C4-2B (cell line): ENCODE data around the gene PRMT2.

ENCODE experiments used
- H3K27ac ChIP-seq: fragments of 450-650 bp; 2 replicates; pipeline ENCODE4 v1.5.1; 2017
- ZFX ChIP-seq: fragments of 450-650 bp; IDR thresholded peaks from 2 replicates; pipeline ENCODE4 v1.6.1; 2017
- TF ChIP-seq, protein P1 (sequence below): fragments of 450-650 bp; conservative IDR thresholded peaks from 2 replicates; pipeline ENCODE4 v1.5.1; 2017; ENCODE audit warnings: mild to moderate bottlenecking

The PRMT2 gene

DNA sequence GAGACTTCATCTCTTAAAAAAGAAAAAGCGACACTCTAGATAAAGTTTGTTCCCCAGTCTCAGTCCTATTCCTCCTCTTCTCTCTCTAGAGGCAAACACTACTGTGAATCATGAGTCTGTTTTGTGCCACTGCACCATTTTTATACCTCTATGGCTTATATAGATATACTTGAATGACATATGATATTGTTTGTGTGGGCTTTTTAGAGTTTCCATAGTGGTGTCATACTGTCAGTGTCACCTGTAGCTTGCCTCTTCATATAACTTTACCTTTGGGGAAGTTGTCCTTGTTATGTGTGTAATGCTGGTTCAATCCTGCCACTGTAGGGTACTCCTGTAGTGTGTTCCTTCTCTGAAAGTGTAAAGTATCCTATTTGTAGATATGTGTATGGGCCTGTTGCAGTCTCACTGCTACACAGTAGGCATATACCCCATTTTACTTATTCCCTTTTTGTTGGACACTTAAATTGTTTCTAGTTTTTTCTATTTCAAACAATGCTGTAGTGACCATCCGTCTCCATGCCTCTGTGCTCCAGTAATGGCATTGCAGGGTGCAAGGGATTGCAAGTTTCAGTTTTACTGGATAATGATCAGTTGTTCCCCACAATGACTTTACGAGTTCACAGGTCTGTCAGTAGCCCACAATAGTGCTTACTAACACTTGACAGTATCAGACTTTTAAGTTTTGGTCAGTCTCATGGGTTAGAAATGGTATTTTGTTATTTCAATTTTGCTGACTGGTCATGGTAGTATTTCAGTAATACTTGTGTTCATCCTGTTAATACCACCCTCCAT, 2.7 kb downstream of the PRMT2 start:
- TF ChIP-seq, protein P1, sequence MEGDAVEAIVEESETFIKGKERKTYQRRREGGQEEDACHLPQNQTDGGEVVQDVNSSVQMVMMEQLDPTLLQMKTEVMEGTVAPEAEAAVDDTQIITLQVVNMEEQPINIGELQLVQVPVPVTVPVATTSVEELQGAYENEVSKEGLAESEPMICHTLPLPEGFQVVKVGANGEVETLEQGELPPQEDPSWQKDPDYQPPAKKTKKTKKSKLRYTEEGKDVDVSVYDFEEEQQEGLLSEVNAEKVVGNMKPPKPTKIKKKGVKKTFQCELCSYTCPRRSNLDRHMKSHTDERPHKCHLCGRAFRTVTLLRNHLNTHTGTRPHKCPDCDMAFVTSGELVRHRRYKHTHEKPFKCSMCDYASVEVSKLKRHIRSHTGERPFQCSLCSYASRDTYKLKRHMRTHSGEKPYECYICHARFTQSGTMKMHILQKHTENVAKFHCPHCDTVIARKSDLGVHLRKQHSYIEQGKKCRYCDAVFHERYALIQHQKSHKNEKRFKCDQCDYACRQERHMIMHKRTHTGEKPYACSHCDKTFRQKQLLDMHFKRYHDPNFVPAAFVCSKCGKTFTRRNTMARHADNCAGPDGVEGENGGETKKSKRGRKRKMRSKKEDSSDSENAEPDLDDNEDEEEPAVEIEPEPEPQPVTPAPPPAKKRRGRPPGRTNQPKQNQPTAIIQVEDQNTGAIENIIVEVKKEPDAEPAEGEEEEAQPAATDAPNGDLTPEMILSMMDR, result no peak
- TF ChIP-seq ZFX, result no peak
- H3K27ac ChIP-seq, result no peak overlapping the region

DNA sequence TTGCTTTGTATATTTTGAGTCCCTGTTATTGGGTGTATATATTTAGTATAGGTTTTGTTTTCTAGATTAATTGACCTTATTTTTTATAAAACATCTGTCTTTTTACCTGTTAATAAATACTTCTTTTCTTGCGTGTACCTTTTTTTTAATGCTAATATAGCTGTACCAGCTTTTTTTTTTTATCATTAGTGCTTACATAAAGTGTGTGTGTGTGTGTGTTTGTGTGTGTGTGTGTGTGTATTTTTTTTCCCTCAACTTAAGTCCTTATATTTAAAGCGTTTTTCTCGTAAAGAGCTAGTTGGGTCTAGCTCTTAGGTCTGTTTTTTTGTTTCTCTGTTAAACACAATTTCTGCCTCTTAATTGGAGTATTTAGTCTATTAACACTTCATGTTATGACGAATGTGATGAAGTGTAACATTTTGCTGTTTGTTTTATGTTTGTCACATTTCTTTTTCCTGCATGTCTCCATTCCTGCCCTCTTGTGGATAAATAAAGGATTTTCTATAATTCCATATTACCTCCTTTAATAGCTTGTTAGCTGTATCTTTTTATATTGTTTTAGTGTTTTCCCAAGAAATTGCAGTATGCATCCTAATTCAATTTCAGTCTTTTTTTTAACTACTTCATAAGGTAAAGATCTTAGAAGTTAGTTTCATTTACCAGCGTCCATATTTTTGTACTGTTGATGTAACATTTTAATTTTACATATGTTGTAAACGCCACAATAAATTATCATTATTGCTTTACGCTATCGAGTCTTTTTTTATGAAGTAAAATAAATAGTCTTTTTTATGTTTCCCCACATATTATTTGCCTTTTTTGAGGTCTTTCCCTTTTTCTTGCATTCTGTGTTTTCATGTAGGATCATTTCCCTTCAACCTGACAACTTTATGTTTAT, 4.3 kb downstream of the PRMT2 start:
- TF ChIP-seq, protein P1, result peak; percentile 71
- TF ChIP-seq ZFX, result no peak
- H3K27ac ChIP-seq, result no peak overlapping the region

DNA sequence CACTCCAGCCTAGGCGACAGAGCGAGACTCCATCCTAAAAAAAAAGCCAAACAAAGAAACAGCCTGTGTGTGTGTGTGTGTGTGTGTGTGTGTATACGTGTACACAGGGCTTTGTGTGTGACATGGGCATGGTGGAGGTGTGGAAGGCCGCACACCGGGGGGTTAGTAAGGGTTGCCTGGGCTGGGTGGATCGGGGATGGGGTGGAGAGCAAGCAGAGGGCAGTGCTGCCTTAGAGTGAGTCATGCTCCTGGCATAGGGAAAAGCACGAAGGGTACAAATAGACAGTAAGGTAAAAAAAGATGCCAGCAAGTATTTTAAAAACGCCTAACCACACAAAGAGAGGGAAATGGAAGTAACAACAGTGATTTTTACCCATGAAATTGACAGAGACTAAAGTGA, 6.2 kb downstream of the PRMT2 start:
- TF ChIP-seq, protein P1, result no peak
- TF ChIP-seq ZFX, result no peak

DNA sequence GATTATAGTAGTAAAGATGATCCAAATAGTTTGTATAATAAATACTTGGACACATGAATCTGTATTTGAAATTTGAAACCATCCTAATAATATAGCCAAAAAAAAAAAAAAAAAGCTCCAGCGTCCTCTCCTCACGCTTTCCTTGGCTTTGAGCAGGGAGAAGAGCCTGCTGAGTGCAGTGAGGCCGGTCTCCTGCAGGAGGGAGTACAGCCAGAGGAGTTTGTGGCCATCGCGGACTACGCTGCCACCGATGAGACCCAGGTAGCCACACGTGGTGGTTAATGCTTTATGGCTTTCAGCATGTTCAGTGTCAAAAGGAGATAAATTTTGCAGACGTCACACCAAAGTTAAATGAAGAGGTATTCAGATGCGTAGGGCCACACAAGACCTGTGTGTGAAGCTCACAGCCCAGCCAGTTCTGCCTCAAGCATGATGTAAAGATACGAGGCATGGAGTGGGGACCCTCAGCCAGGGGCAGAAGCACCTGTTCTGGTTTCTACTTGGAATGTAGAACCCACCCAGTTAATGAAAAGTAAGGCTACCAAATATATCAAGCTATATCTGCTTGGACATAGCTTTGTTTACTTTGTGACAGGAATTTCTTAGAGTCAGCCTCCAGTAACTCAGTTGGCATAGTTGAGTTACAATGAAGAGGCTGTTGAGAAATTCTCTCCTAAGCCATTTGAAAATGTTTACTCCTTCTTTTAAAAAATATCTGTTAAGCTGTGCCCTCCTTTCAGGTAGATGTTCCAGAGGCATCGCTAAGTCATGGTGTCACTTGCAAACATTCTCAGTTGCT, 8.1 kb downstream of the PRMT2 start:
- no peak overlapping the region for H3K27ac ChIP-seq
- TF ChIP-seq, protein P1, result no peak
- no peak for TF ChIP-seq ZFX

More for the DNA sequence above, 6.2 kb downstream of the PRMT2 start:
- H3K27ac ChIP-seq, result no peak overlapping the region

DNA sequence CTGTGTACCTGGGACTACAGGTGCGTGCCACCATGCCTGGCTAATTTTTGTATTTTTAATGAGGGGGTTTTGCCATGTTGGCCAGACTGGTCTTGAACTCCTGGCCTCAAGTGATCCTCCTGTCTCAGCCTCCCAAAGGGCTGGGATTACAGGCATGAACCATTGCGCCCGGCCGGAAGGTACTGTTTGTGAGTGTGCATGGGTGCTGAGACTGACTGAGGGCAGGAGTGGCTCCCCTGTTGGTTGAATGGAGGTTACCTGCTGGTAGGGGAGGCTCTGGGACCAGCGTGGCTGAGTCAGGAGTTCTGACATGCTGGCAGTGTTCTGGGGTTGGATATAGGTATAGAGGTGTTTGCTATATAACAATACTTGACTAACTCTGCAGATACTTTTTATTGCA, 10.4 kb downstream of the PRMT2 start:
- TF ChIP-seq ZFX, result no peak
- TF ChIP-seq, protein P1, result no peak
- no peak overlapping the region for H3K27ac ChIP-seq

DNA sequence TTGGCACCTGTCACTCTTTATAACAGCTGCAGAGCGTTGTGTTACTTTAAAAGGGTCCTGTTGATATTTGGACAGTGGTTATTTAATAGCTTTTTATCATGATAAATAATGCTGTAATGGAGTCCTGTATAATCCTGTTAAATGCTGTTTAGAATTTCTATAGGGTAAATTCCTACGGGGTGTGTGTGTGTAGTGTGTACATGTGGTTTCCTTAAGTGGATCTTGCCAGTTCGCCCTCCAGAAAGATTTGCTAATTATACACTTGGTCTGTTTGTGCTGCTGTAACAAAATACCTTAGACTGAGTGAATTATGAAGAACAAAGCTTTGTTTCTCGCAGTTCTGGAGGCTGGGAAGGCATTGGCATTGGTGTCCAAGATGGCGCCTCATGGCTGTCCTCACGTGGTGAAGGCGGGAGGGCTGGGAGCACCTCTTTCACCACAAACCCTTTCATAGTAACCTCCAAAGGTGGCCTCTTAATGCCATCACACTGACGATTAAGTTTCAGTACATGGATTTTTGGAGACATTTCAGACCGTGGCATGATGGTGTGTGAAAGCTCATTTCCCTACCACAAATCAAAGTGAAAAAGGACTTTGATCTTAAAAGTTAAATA, 11.2 kb downstream of the PRMT2 start:
- TF ChIP-seq, protein P1, result no peak
- no peak for TF ChIP-seq ZFX
- H3K27ac ChIP-seq, result no peak overlapping the region
